Suppressor macrophage (primary cell): Measurements from ENCODE around the gene RNF187.

Experiments
- DNase-seq, 4 experiments: peaks; one replicate each; pipeline ENCODE4 v3.0.0-alpha.2; 2020 to 2022
- total RNA-seq, 17 experiments: gene quantifications; one replicate each; lab custom pipeline; 2026; ENCODE audit warnings: mixed read lengths in 6 of 17, inconsistent platforms in 3 of 17; lab: John Stamatoyannopoulos, UW

Gene RNF187
- 39.1 to 141 (median 98.5) reads per million in 17 experiments for total RNA-seq

GRCh38 chr1:228487336-228488124, at the start of gene RNF187:
RNF187 (plus strand) TSS chr1:228487382.
- peak; percentile 86 to 95 (median 94) for DNase-seq

DNA sequence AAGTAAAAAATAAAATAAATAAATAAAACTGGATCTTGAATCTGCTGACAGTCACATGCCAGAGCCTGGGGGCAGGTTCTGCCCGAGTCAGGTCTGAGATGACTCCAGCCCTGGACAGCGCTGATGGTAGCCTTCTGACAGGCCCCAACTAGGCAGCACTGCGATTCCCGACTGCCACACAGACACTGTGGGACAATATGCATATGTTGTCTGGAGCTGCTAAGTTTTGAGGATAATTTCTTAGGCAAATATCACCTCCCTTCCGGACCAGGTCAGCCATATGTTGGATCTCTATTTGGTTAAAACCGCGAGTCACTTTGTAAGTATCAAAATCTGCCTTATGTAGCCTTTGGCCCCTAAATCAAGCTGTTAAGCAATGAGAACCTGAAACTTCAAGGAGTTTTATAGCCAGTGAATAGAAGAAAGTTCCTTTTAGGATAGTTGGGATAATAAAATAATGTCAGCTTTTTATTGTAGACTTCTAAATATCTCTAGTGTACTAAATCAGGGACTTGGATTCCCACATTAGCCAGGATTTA, 49.7 kb upstream of the RNF187 start:
- DNase-seq = no peak

DNA sequence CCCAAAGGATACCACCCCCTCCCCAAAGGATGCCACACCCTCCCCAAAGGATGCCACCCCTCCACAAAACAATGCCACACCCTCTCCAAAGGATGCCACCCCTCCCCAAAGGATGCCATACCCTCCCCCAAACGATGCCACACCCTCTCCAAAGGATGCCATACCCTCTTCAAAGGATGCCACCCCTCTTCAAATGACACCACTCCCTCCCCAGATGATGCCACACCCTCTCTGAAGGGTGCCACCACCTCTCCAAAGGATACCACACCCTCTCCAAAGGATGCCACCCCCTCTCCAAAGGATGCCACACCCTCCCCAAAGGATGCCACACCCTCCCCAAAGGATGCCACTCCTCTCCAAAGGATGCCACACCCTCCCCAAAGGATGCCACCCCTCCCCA, 48.9 kb upstream of the RNF187 start:
- no peak for DNase-seq

- no peak for DNase-seq
These were observed 46.3 kb upstream of the RNF187 start for GRCh38 chr1:228440761-228441500.

DNA sequence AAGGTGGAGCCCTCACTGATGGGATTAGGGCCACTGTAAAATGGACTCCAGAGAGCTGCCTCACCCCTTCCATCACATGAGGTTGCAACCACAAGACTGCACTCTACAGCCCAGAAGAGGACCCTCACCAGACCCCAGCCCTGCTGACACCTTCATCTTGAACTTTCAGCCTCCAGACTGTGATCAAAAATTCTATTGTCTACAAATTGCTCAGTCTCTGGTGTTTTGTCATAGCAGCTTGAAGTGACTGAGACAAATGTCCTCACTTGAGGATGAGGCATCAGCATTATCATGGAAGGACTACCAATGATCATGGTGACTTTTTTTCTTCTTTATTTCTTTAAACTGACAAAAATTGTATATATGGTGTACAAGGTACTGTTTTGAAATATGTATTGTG, 43.8 kb upstream of the RNF187 start:
- DNase-seq = no peak

- DNase-seq = no peak
These were observed 41.7 kb upstream of the RNF187 start for GRCh38 chr1:228445490-228445842.

DNA sequence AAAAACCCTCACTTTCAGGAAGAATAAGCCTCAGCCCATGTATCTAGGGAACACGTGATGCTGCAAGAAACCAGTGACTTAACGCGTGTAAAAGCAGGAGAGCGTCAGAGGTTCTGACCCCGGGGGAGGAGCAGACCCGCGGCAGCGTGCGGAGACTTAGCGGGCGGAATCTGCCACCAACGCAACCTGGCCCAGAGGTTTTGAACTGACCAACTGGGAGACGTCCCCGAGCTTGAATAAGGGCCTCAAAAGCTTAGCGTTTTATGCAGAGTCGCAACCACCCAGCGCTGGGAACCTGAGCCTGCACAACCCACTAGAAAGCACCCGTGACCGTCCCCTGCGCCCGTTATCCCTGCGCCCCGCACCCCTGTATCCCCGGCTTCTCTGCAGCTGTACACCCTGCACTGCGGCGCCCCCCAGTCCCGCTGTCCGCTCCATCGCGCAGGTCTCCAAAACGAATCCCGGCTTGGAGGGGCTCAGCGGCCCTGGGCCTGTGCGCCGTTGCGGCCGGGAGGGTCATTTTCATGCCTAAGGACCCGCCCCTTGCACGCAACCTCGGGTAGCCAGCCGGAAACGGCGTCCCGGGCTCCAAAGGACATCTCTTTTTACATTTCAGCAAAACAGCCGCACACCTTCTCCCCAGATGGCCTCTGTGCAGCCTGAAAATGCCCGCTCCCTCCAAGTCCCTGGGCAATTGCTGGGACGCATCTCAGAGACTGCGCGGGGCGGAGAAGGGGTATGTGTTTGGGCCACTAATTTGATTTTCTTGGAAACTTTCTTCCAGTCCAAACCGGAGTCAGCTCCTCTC, 41.1 kb upstream of the RNF187 start:
- peak; percentile 68 to 80 (median 75) for DNase-seq

DNA sequence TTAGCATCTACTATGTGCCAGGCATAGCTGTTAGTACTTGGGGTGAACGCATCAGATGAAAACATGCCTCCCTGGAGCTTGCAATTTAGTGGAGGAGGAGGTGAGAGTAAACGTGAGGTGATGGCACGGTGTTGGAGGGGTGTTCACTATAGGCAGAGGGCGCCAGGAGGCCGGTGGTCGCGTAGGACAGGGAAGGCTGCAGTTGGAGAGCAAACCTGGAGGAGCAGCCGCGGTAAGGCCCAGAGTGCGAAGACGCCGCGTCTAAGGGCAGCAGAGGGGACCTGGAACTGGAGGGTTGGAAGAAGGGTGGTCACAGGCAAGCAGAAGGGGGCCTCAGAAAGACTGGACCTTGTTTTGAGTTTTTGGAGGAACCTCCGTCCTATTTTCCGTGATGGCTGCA, 40.3 kb upstream of the RNF187 start:
- no peak for DNase-seq

- DNase-seq = no peak
These were observed 38.8 kb upstream of the RNF187 start for GRCh38 chr1:228448372-228448771.

DNA sequence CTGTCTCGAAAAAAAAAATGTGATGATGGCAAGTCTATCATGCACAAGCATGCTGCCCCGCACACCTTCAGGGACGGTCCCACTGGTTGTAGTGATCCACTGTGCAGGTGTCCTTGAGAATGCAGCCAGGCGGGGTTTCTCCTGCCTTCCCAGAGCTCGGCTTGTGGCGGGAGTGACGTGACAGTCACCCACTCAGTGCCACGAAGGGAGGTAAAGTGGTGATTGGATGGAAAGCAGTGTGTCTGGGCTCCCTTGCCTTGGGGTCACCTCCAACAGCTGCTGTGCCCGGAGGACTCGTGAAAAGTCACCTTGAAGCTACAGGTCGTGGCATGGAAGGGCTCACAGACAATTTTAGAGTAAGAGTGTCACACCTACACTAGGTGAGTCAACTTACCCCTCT, 37.0 kb upstream of the RNF187 start:
- no peak for DNase-seq

GRCh38 chr1:228452194-228453021, 34.8 kb upstream of the RNF187 start:
- peak in 3 of 4 experiments; percentile 27 to 41 (median 39) for DNase-seq

DNA sequence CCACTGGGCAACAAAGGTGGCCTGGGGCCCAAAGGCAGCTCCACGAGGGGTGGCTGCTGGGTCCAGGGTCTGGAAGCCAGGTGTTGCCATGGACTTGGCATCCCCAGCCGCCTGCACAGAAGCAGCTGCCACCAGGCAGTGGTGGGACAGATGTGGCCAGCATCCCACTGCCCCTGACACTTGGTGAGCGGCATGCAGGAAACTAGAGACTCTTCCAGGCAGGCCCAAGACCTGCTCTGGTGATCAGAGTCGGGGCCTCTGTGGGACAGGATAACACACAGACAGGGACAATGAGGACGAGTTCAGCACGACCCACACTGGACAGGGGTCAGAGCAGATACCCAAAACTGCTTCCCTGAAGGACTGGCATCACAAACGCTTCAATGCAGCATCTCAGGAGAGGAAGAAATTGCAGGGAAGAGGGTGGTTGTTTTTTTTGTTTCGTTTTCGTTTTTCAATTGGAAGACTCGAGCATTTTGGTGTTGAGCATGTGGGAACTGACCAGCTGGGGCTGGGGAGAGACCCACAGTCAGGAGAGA, 34.1 kb upstream of the RNF187 start:
- no peak for DNase-seq

- DNase-seq = no peak
These were observed 33.6 kb upstream of the RNF187 start for GRCh38 chr1:228453614-228454013.

GRCh38 chr1:228454238-228454637, 32.9 kb upstream of the RNF187 start:
- DNase-seq = no peak

- DNase-seq = no peak
These were observed 31.5 kb upstream of the RNF187 start for GRCh38 chr1:228455715-228456114.

DNA sequence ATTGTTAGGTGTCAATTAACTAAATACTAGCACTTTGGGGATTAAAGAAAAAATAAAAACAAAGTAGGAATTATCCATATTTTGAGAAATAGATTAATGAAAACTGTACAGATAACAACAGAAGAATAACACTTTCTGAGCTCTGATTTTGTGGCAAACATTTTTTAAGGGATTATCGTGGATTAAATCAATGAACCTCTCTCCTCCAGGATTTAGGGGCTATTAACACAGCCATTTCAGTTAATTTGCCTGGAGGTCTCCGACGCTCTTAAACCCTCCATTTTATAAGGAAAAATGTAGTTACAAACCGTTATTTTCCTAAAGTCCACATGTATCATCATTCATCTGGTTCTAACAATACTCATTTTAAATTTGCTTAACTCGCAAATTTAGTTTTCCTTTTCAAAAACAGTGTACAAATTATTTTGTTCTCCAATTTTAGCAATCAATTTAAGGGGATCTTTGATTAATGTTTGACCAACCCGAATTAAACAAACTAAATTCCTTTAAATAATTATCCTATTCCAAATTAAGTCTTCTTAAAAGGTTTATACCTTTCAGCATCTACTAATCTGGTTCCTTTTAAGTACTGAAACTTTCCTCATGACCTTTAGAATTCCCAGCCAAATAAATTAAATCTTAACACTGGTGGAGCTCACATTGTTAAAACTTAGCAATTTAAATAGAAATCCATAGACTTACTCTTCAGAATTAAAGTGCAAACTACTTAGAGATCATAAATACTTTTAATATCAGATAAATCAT, 30.7 kb upstream of the RNF187 start:
- no peak for DNase-seq

GRCh38 chr1:228457017-228457395, 30.2 kb upstream of the RNF187 start:
- no peak for DNase-seq

DNA sequence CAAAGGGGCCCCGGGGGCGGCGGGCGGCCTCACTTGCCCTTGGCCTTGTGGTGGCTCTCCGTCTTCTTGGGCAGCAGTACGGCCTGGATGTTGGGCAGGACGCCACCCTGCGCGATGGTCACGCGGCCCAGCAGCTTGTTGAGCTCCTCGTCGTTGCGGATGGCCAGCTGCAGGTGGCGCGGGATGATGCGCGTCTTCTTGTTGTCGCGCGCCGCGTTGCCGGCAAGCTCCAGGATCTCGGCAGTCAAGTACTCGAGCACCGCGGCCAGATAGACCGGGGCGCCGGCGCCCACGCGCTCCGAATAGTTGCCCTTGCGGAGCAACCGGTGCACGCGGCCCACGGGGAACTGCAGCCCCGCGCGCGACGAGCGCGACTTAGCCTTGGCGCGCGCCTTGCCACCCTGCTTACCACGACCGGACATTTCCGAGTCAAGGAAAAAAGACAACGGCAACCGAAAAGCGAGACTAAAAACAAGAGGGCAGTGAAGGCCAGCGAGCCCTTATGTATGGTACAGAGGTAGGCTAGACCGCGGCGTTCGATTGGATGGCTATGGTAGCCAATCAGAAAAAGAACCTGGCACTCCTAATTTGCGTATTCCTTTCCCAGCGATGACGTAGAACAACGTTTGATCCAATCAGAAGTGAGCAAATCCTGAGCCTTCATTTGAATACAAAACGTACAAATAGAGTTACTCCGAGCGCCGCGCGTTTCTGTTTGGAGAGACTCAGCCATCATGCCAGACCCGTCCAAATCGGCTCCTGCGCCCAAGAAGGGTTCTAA, 29.6 kb upstream of the RNF187 start:
- DNase-seq = peak; percentile 90 to 98 (median 95)

DNA sequence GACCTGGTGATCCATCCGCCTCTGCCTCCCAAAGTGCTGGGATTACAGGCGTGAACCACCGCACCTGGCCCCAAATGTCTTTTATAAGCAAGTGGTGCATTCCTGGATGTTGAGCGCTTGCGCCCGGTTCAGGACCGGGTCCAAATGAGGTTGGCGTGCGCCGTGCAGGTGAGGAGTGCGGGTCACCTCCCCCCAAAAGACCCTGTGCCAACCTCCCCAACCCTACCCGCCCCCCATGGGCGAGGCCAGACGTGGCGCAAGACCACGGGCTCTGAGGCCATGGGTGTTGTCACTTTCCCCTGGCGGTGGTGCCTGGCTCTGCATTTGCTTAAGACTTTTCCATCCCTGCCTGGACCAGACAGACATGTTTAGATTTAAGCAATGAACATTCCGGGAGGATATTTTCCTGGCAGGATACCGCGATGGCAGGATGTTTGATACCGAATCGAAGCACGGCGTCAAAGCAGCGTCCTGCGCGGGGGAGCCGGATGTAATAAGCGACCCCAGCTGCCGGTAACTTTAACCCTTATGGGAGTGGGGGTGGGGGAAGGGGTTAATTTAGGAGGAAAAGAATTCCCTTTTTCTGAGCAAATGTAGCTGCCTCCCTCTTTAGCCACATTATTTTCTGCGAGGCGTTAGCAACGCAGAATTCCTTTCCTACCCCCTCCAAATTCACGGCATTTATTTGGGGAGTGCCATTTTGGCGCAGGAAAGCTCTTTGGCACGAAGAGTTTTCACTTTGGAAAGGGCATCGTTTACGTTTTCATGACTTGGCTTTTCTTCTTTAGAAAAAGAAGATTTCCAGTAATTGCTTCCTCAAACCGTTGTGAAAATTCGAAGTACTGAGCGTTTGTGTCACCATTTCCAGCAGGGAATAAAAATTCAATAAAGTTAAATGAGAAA, 27.8 kb upstream of the RNF187 start:
- DNase-seq = peak; percentile 80 to 87 (median 82)
